WERI-Rb-1 (cell line): Measurements from ENCODE around the gene CUX1.
"Not testable (repeated sequence)": the region's sequence is repeated elsewhere in the genome, so short reads cannot be mapped to it uniquely, and the experiment has no call there.

Experiments
- DNase-seq: peaks from one replicate; pipeline ENCODE4 v3.0.0-alpha.2; 2020
- H3K27ac ChIP-seq: fragments of 250-450 bp; sonication (Bioruptor Pico); 2 replicates; pipeline ENCODE4 v1.5.1; 2020; ENCODE audit warnings: mild to moderate bottlenecking, moderate library complexity
- H3K27me3 ChIP-seq: fragments of 250-450 bp; sonication (Bioruptor Pico); 2 replicates; pipeline ENCODE4 v1.5.1; 2021; ENCODE audit warnings: mild to moderate bottlenecking, low read depth, moderate library complexity; ENCODE audit not compliant: insufficient read depth, severe bottlenecking
- H3K36me3 ChIP-seq: fragments of 250-450 bp; sonication (Bioruptor Pico); 2 replicates; pipeline ENCODE4 v1.5.1; 2020; ENCODE audit warnings: mild to moderate bottlenecking, moderate library complexity
- H3K4me3 ChIP-seq: 2 replicates; pipeline ENCODE4 v1.5.1; 2011; ENCODE audit warnings: low read depth, mild to moderate bottlenecking, control low read depth, low read length
- H3K9me3 ChIP-seq: fragments of 250-450 bp; sonication (Bioruptor Pico); 2 replicates; pipeline ENCODE4 v1.5.1; 2021; ENCODE audit warnings: mild to moderate bottlenecking, moderate library complexity; ENCODE audit not compliant: severe bottlenecking
- TF ChIP-seq, protein P1 (sequence below): IDR thresholded peaks from 2 replicates; pipeline ENCODE4 v1.5.1; 2011; ENCODE audit warnings: low read depth, mild to moderate bottlenecking, control low read depth, inconsistent platforms, low read length

Gene CUX1

DNA sequence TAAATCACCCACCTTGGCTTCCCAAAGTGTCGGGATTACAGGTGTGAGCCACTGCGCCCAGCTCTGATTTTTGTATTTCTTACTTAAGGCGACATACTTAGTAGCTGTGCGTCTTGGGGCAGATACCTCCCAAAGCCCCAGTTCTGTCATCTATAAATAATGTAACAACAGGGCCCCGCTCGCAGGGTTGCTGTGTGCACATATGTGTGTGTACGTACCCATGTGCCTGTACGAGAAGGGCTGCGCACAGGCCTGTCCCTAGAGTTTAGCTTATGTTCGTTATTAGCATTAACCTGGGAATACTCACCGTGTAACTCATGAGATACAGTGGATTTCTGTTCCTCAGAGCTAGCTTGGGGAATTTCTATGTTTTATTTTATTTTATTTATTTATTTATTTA, 103.6 kb downstream of the CUX1 start:
- Histone ChIP-seq H3K36me3 (peaks cover 18% of the 10 kb centered on the region), H3K9me3 (no peaks in the 10 kb centered on the region), H3K27me3 (no peaks in the 10 kb centered on the region), H3K27ac (no peak overlapping the region), H3K4me3 (no peak overlapping the region)
- TF ChIP-seq, protein P1, sequence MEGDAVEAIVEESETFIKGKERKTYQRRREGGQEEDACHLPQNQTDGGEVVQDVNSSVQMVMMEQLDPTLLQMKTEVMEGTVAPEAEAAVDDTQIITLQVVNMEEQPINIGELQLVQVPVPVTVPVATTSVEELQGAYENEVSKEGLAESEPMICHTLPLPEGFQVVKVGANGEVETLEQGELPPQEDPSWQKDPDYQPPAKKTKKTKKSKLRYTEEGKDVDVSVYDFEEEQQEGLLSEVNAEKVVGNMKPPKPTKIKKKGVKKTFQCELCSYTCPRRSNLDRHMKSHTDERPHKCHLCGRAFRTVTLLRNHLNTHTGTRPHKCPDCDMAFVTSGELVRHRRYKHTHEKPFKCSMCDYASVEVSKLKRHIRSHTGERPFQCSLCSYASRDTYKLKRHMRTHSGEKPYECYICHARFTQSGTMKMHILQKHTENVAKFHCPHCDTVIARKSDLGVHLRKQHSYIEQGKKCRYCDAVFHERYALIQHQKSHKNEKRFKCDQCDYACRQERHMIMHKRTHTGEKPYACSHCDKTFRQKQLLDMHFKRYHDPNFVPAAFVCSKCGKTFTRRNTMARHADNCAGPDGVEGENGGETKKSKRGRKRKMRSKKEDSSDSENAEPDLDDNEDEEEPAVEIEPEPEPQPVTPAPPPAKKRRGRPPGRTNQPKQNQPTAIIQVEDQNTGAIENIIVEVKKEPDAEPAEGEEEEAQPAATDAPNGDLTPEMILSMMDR: no peak
- no peak for DNase-seq

GRCh38 chr7:101921546-101922489, 104.4 kb downstream of the CUX1 start:
- DNase-seq, H3K27me3 ChIP-seq, H3K9me3 ChIP-seq, H3K4me3 ChIP-seq, H3K27ac ChIP-seq: not testable (repeated sequence)
- peaks cover 15% of the 10 kb centered on the region for H3K36me3 ChIP-seq

- H3K9me3 ChIP-seq: no peaks in the 10 kb centered on the region
- no peak for DNase-seq
- H3K27me3 ChIP-seq: no peaks in the 10 kb centered on the region
- H3K27ac ChIP-seq: no peak overlapping the region
- TF ChIP-seq, protein P1: no peak
- H3K4me3 ChIP-seq: no peak overlapping the region
- H3K36me3 ChIP-seq: peaks cover 11% of the 10 kb centered on the region
Observed at GRCh38 chr7:101922631-101923601, 105.5 kb downstream of the CUX1 start.

DNA sequence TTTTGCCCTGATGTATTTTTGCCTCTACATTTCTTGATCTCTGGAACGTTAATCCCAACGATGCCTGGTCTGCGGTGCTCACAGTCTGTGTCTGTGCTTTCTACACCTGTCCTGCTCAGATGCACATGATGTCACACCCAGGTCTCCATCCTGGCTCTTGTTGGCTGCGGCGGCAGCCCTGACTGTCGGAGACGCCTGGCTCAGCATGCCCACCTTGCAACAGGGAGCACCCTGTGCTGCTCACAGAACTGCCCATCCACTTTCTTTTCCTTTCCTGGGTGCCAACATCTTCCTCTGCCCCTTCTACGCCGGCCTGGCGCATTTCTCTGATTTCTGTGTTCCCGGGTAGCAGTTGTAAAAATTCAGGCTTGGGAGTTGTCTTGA, 106.2 kb downstream of the CUX1 start:
- peaks cover 6% of the 10 kb centered on the region for H3K36me3 ChIP-seq
- H3K4me3 ChIP-seq: no peak overlapping the region
- H3K9me3 ChIP-seq: no peaks in the 10 kb centered on the region
- DNase-seq: no peak
- H3K27me3 ChIP-seq: no peaks in the 10 kb centered on the region
- no peak overlapping the region for H3K27ac ChIP-seq
- TF ChIP-seq, protein P1: no peak

GRCh38 chr7:101924171-101924570, 106.7 kb downstream of the CUX1 start:
- DNase-seq: no peak
- Histone ChIP-seq H3K27me3 (no peaks in the 10 kb centered on the region), H3K36me3 (peaks cover 6% of the 10 kb centered on the region; the same call in 1 of the 2 replicates), H3K27ac (no peak overlapping the region), H3K9me3 (no peaks in the 10 kb centered on the region), H3K4me3 (no peak overlapping the region)
- TF ChIP-seq, protein P1: no peak

- peaks cover 3% of the 10 kb centered on the region; the same call in 1 of the 2 replicates for H3K36me3 ChIP-seq
- TF ChIP-seq, protein P1: no peak
- no peak for DNase-seq
- no peak overlapping the region for H3K27ac ChIP-seq
- H3K4me3 ChIP-seq: no peak overlapping the region
- no peaks in the 10 kb centered on the region for H3K27me3 ChIP-seq
- H3K9me3 ChIP-seq: no peaks in the 10 kb centered on the region
Observed at GRCh38 chr7:101926265-101926664, 108.8 kb downstream of the CUX1 start.
